H1 (cell line): ENCODE results near the gene TGFB1. TPM values are rescaled to one million over a fixed set of nuclear protein-coding genes. Genes with fewer than 3 reads are reported as not detected.

ENCODE experiments used
- CTCF ChIA-PET: fragments of 300-600 bp; sonication (Branson Sonifier 250); formaldehyde crosslinking; loops from one replicate; lab custom pipeline; 2021; ENCODE audit not compliant: partially characterized antibody; lab: Charles Lee
- POLR2A ChIA-PET: fragments of 300-600 bp; sonication (Branson Sonifier 250); formaldehyde crosslinking; loops from one replicate; lab custom pipeline; 2021; ENCODE audit warnings: inconsistent platforms; ENCODE audit not compliant: partially characterized antibody; lab: Charles Lee
- DNase-seq, 2 experiments: peaks; one replicate each; pipeline versions ENCODE4 v3.0.0 to v3.0.0-alpha.2; 2010 to 2022; ENCODE audit warnings: low spot score in 2 of 2, low read depth in 1 of 2, mixed read lengths in 1 of 2
- FAIRE-seq: peaks from 2 replicates; lab custom pipeline; 2011; peaks lifted over from hg19 to GRCh38; lab: Jason Lieb, UNC
- H2AFZ ChIP-seq: 2 replicates; pipeline ENCODE4 v1.8.1; 2012; ENCODE audit warnings: low read length, inconsistent platforms
- H2AK5ac ChIP-seq: 2 replicates; pipeline ENCODE4 v1.6.1; 2013; ENCODE audit warnings: low read depth, low read length
- H2BK120ac ChIP-seq: replicated peaks from 2 replicates; pipeline ENCODE3; 2013; ENCODE audit warnings: low read depth, low read length, inconsistent platforms
- H2BK12ac ChIP-seq: 2 replicates; pipeline ENCODE4 v1.6.1; 2013; ENCODE audit warnings: low read depth, low read length
- H2BK15ac ChIP-seq: 2 replicates; pipeline ENCODE4 v1.6.1; 2013; ENCODE audit warnings: low read length
- H2BK20ac ChIP-seq: 2 replicates; pipeline ENCODE4 v1.6.1; 2013; ENCODE audit warnings: low read length
- H2BK5ac ChIP-seq: 2 replicates; pipeline ENCODE4 v1.6.1; 2013; ENCODE audit warnings: low read depth, low read length
- H3K14ac ChIP-seq: 2 replicates; pipeline ENCODE4 v1.6.1; 2013; ENCODE audit warnings: inconsistent platforms; ENCODE audit not compliant: insufficient read length
- H3K18ac ChIP-seq: 2 replicates; pipeline ENCODE4 v1.6.1; 2013; ENCODE audit warnings: low read length; ENCODE audit errors: extremely low read depth
- H3K23ac ChIP-seq: 2 replicates; pipeline ENCODE4 v1.6.1; 2013; ENCODE audit warnings: inconsistent platforms; ENCODE audit not compliant: insufficient read length
- H3K23me2 ChIP-seq: 2 replicates; pipeline ENCODE4 v1.6.1; 2013; ENCODE audit warnings: low read depth, low read length
- H3K27ac ChIP-seq: 2 replicates; pipeline ENCODE4 v1.6.1; 2011; ENCODE audit warnings: low read depth, low read length, inconsistent platforms
- H3K27me3 ChIP-seq, 4 experiments: replicated peaks in 1 of 4; 1 replicate in 1 of 4; 2 replicates in 3 of 4; pipeline versions ENCODE4 v1.6.1 to v1.8.1; 2011 to 2013; ENCODE audit warnings: low read length in 3 of 4, mild to moderate bottlenecking in 3 of 4, inconsistent platforms in 2 of 4, mixed read lengths in 2 of 4, moderate library complexity in 1 of 4; ENCODE audit not compliant: control insufficient read depth in 3 of 4, insufficient read depth in 3 of 4; ENCODE audit errors: extremely low read depth in 1 of 4
- H3K36me3 ChIP-seq, 4 experiments: 2 replicates each; pipeline versions ENCODE4 v1.6.1 to v1.8.1; 2011 to 2013; ENCODE audit warnings: mild to moderate bottlenecking in 4 of 4, low read length in 3 of 4, moderate library complexity in 2 of 4, control low read depth in 1 of 4, inconsistent platforms in 1 of 4; ENCODE audit not compliant: insufficient read depth in 4 of 4, control insufficient read depth in 2 of 4
- H3K4ac ChIP-seq: replicated peaks from 2 replicates; pipeline ENCODE3; 2013; ENCODE audit warnings: low read length, low read depth, mixed read lengths, inconsistent platforms; ENCODE audit not compliant: insufficient read length
- H3K4me1 ChIP-seq, 4 experiments: replicated peaks in 1 of 4; 1 replicate in 1 of 4; 2 replicates in 3 of 4; pipeline versions ENCODE4 v1.6.1 to v1.8.1; 2011 to 2013; ENCODE audit warnings: low read length in 3 of 4, inconsistent platforms in 2 of 4, mixed read lengths in 1 of 4; ENCODE audit not compliant: insufficient read depth in 4 of 4, control insufficient read depth in 3 of 4
- H3K4me2 ChIP-seq, 2 experiments: 2 replicates each; pipeline versions ENCODE4 v1.6.1 to v1.8.1; 2011 to 2013; ENCODE audit warnings: low read depth in 2 of 2, low read length in 2 of 2, control low read depth in 1 of 2, inconsistent platforms in 1 of 2, mild to moderate bottlenecking in 1 of 2; ENCODE audit not compliant: insufficient read depth in 1 of 2
- H3K4me3 ChIP-seq, 4 experiments: fragments of 200-600, 300-600 bp in 1 of 4; sonication (generic), shearing (Covaris generic), sonication (Bioruptor Twin) in 1 of 4; 2 replicates each; pipeline versions ENCODE4 v1.5.1 to v1.8.1; 2011 to 2016; ENCODE audit warnings: low read length in 4 of 4, low read depth in 3 of 4, control low read depth in 2 of 4, inconsistent platforms in 2 of 4, mild to moderate bottlenecking in 2 of 4, mixed read lengths in 1 of 4, moderate library complexity in 1 of 4; ENCODE audit not compliant: insufficient read depth in 2 of 4; ENCODE audit errors: extremely low read depth in 1 of 4
- H3K56ac ChIP-seq: replicated peaks from 2 replicates; pipeline ENCODE3; 2013; ENCODE audit warnings: low read depth, mild to moderate bottlenecking, mixed read lengths, low read length, inconsistent platforms; ENCODE audit not compliant: insufficient read length
- H3K79me1 ChIP-seq: 2 replicates; pipeline ENCODE4 v1.6.1; 2013; ENCODE audit warnings: low read depth, low read length, control low read depth
- H3K79me2 ChIP-seq, 2 experiments: 2 replicates each; pipeline versions ENCODE4 v1.6.1 to v1.8.1; 2012 to 2013; ENCODE audit warnings: low read length in 2 of 2, mild to moderate bottlenecking in 2 of 2, inconsistent platforms in 1 of 2; ENCODE audit not compliant: insufficient read depth in 2 of 2, control insufficient read depth in 1 of 2
- H3K9ac ChIP-seq, 4 experiments: replicated peaks in 1 of 4; 1 replicate in 1 of 4; 2 replicates in 3 of 4; pipeline versions ENCODE4 v1.6.1 to v1.8.1; 2011 to 2013; ENCODE audit warnings: low read depth in 3 of 4, low read length in 3 of 4, control low read depth in 2 of 4, mild to moderate bottlenecking in 2 of 4, moderate library complexity in 2 of 4, inconsistent platforms in 1 of 4; ENCODE audit errors: extremely low read depth in 1 of 4
- H3K9me3 ChIP-seq, 2 experiments: 2 replicates each; pipeline versions ENCODE4 v1.6.1 to v1.8.1; 2012 to 2013; ENCODE audit warnings: mild to moderate bottlenecking in 2 of 2, moderate library complexity in 2 of 2, control low read depth in 1 of 2, inconsistent platforms in 1 of 2, low read depth in 1 of 2, low read length in 1 of 2, mixed read lengths in 1 of 2; ENCODE audit not compliant: insufficient read depth in 2 of 2
- H4K20me1 ChIP-seq, 2 experiments: replicated peaks in 1 of 2; 2 replicates each; pipeline versions ENCODE3 to v1.8.1; 2011 to 2013; ENCODE audit warnings: inconsistent platforms in 2 of 2, low read length in 2 of 2, mild to moderate bottlenecking in 1 of 2; ENCODE audit not compliant: insufficient read depth in 2 of 2, control insufficient read depth in 1 of 2
- H4K5ac ChIP-seq: 2 replicates; pipeline ENCODE4 v1.6.1; 2013; ENCODE audit warnings: low read length, low read depth, mixed read lengths, inconsistent platforms; ENCODE audit not compliant: insufficient read length
- H4K8ac ChIP-seq: 2 replicates; pipeline ENCODE4 v1.8.0; 2013; ENCODE audit warnings: mild to moderate bottlenecking, moderate library complexity, low read length, inconsistent platforms; ENCODE audit not compliant: insufficient read depth; ENCODE audit errors: extremely low read depth
- H4K91ac ChIP-seq: replicated peaks from 2 replicates; pipeline ENCODE3; 2013; ENCODE audit warnings: low read length, mixed read lengths, inconsistent platforms; ENCODE audit not compliant: insufficient read length
- CHD2 ChIP-seq: IDR thresholded peaks from 2 replicates; pipeline ENCODE4 v1.6.1; 2012; ENCODE audit warnings: low read length, improper control_type of control experiment
- CREB1 ChIP-seq: IDR thresholded peaks from 2 replicates; pipeline ENCODE4 v1.6.1; 2012; ENCODE audit warnings: inconsistent platforms
- CTCF ChIP-seq, 3 experiments: IDR thresholded peaks; 1 replicate in 2 of 3; 2 replicates in 1 of 3; pipeline versions ENCODE4 v1.5.1 to v1.6.1; 2011; ENCODE audit warnings: low read length in 3 of 3, mild to moderate bottlenecking in 3 of 3, inconsistent platforms in 2 of 3, low read depth in 1 of 3, moderate library complexity in 1 of 3; ENCODE audit not compliant: insufficient read depth in 1 of 3; ENCODE audit errors: control extremely low read depth in 1 of 3
- EZH2 ChIP-seq: fragments of 200-600 bp; sonication (generic); IDR thresholded peaks from 2 replicates; pipeline ENCODE4 v1.7.1; 2012; ENCODE audit warnings: low read depth, mild to moderate bottlenecking, moderate library complexity, low read length, inconsistent platforms; ENCODE audit not compliant: severe bottlenecking
- KDM4A ChIP-seq: IDR thresholded peaks from one replicate; pipeline ENCODE4 v1.7.1; 2012; ENCODE audit warnings: low read depth, mild to moderate bottlenecking, moderate library complexity, low read length, inconsistent platforms; ENCODE audit not compliant: severe bottlenecking
- RNF2 ChIP-seq: fragments of 200-900, 300-1000 bp; sonication (generic); IDR thresholded peaks from 2 replicates; pipeline ENCODE4 v1.7.1; 2016; ENCODE audit warnings: borderline replicate concordance, low read depth, mild to moderate bottlenecking, antibody characterized with exemption, low read length; ENCODE audit not compliant: poor library complexity, severe bottlenecking; ENCODE audit errors: missing control alignments
- SIRT6 ChIP-seq: IDR thresholded peaks from one replicate; pipeline ENCODE4 v1.7.1; 2012; ENCODE audit warnings: low read length, inconsistent platforms
- SP1 ChIP-seq: IDR thresholded peaks from 2 replicates; pipeline ENCODE4 v1.6.1; 2011; ENCODE audit warnings: low read depth, low read length
- SRF ChIP-seq: IDR thresholded peaks from 2 replicates; pipeline ENCODE4 v1.6.1; 2011; ENCODE audit warnings: mild to moderate bottlenecking, low read depth, low read length, moderate library complexity
- USF2 ChIP-seq: IDR thresholded peaks from 2 replicates; pipeline ENCODE4 v1.6.1; 2011; ENCODE audit warnings: low read length, improper control_type of control experiment
- WGBS, 2 experiments: shearing (Covaris generic) in 1 of 2; methylation state at CpG; one replicate each; pipeline versions ENCODE4 v1.1.6 to v1.1.7; 2013 to 2015; ENCODE audit warnings: low lambda C conversion rate in 2 of 2, mixed read lengths in 2 of 2, inconsistent platforms in 1 of 2, low coverage in 1 of 2, missing lambda C conversion rate in 1 of 2; ENCODE audit not compliant: insufficient replicate concordance in 2 of 2, insufficient coverage in 1 of 2, insufficient read length in 1 of 2; ENCODE audit errors: extremely low coverage in 1 of 2, missing lambda C conversion rate in 1 of 2; 5-methylcytosine and 5-hydroxymethylcytosine counted together
- polyA plus RNA-seq, 7 experiments: library from polyadenylated mRNA; depleted of rRNA in 3 of 7; stranded (reverse) in 5 of 7; unstranded in 2 of 7; fragments of >200 nt in 5 of 7; fragments of 200-250 nt in 2 of 7; gene quantifications; 1 replicate in 5 of 7; 2 replicates in 1 of 7; 4 replicates in 1 of 7; pipeline versions ENCODE4 v1.2.1 to v1.2.3, GENCODE V29; 2011 to 2013; ENCODE audit warnings: missing spikeins in 2 of 7, mixed read lengths in 2 of 7
- total RNA-seq: library from RNA; stranded (reverse); fragmentation: NEBNext Ultra II Directional; extraction: Animal tissue kit (Norgen Biotek cat#: 25700); gene quantifications from 2 replicates; pipeline ENCODE4 v1.2.1, GENCODE V29; 2021

TGFB1 gene
- total and polyA plus RNA-seq, 2 of the 8 experiments (the other 6 are each of a cell fraction or from before 2014, with no cell fraction given), result 1.7 to 10.6 TPM

- POLR2A ChIA-PET, result interaction anchor here (0.9 to 5.4 kb wide), 2 partner anchors 9 to 45 kb away, joined by 3 to 29 read pairs; partner anchors contain the start of genes B9D2 and CCDC97
- Histone ChIP-seq H2BK20ac (no peak overlapping the region), H3K18ac (no peak overlapping the region), H2AK5ac (no peak overlapping the region), H3K23me2 (peaks cover 27% of the 10 kb centered on the region), H3K27me3 (peaks cover 10 to 33% (median 27%) of the 10 kb centered on the region in 4 experiments), H2BK15ac (no peak overlapping the region), H3K36me3 (no peaks in the 10 kb centered on the region), H3K56ac (no peak overlapping the region), H2BK5ac (no peak overlapping the region), H3K4me1 (peaks cover 0 to 14% (median 4%) of the 10 kb centered on the region in 4 experiments; a peak in 5 of 7 replicates), H3K23ac (no peak overlapping the region), H3K14ac (no peak overlapping the region), H4K20me1 (peaks cover 0 to 7% of the 10 kb centered on the region in 2 experiments), H3K4ac (no peak overlapping the region), H3K4me2 (no peak overlapping the region; a peak in 1 of 4 replicates), H2BK120ac (no peak overlapping the region), H3K4me3 (no peak overlapping the region), H4K91ac (no peak overlapping the region), H4K5ac (no peak overlapping the region), H2BK12ac (no peak overlapping the region), H3K9ac (no peak overlapping the region), H3K79me2 (no peaks in the 10 kb centered on the region), H2AFZ (no peak overlapping the region), H3K9me3 (no peaks in the 10 kb centered on the region), H4K8ac (no peak overlapping the region), H3K79me1 (no peaks in the 10 kb centered on the region; the same call in 1 of the 2 replicates), H3K27ac (no peak overlapping the region)
- FAIRE-seq (no peak), DNase-seq (no peak)
- WGBS, 2 experiments, result 86% methylated on average over 1 of the region's 1 CpG; no CpG with 5 or more reads in 1 of the 2 experiments
- CTCF ChIA-PET, result interaction anchor here (0.5 to 8.0 kb wide), 10 partner anchors 9 to 136 kb away, joined by 3 to 37 read pairs (median 4); partner anchors contain the start of gene B9D2
- TF ChIP-seq RNF2 (no peak), CHD2 (no peak), EZH2 (no peak), KDM4A (no peak), CREB1 (no peak), SP1 (no peak), USF2 (no peak), SRF (no peak), SIRT6 (no peak), CTCF (IDR thresholded peaks at IDR 0.05; ENCODE audit: control extremely low read depth in 1 of 3, insufficient read depth in 1 of 3, low read depth in 1 of 3, low read length in 3 of 3) (no peak)
Observed at GRCh38 chr19:41355035-41355434, 1.3 kb upstream of the TGFB1 start.
